ENCODE measurements around the gene TIMM23. TPM values are rescaled to one million over a fixed set of nuclear protein-coding genes. Genes with fewer than 3 reads are reported as not detected.

TIMM23 gene
- total and polyA plus RNA-seq, 10 of the 15 experiments (the other 5 are each of a cell fraction or from before 2014, with no cell fraction given), result 90.0 to 228 (median 120) TPM

DNA sequence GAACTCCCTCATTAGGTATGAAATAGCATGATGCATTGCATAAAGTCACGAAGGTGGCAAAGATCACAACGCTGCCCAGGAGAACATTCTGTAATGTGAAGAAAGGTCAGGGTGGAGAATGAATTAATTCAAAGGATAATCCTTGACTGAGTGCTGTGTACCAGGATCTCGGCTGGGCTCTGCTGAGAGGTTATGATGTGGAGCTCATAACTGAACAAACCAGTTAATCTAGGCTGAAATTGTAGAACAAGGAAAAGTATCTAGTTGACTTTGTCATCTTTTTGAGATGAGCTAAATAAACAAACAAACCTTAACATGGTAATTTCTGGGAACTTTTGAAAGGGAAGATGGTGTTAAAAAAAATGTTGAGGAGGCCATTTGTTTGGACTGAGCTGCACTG is 67.7 kb downstream of the TIMM23 start:
- TF ChIP-seq ZSCAN29 (IDR thresholded peaks at IDR 0.05) (no peak), HCFC1 (IDR thresholded peaks at IDR 0.05; ENCODE audit: low read length) (no peak), CBX3 (IDR thresholded peaks at IDR 0.05; ENCODE audit: borderline replicate concordance, low read depth) (no peak), MTA3 (IDR thresholded peaks at IDR 0.05; ENCODE audit: borderline replicate concordance, low read length) (no peak), REST (IDR thresholded peaks at IDR 0.05; ENCODE audit: low read depth, low read length) (no peak), ASH2L (IDR thresholded peaks at IDR 0.05; ENCODE audit: borderline replicate concordance, low read depth) (no peak), ESRRA (IDR thresholded peaks at IDR 0.05; ENCODE audit: low read length) (no peak), NFXL1 (IDR thresholded peaks at IDR 0.05; ENCODE audit: borderline replicate concordance) (no peak), ZNF24 (IDR thresholded peaks at IDR 0.05) (no peak), YBX1 (IDR thresholded peaks at IDR 0.05) (no peak), ZNF207 (IDR thresholded peaks at IDR 0.05; ENCODE audit: borderline replicate concordance) (no peak), EED (IDR thresholded peaks at IDR 0.05; ENCODE audit: low read depth) (no peak), EZH2 (IDR thresholded peaks at IDR 0.05; ENCODE audit: borderline replicate concordance, control insufficient read depth, low read depth, low read length) (no peak), TARDBP (IDR thresholded peaks at IDR 0.05; ENCODE audit: borderline replicate concordance) (no peak), YY1 (IDR thresholded peaks at IDR 0.05; ENCODE audit: low read depth, low read length) (no peak), KLF5 (IDR thresholded peaks at IDR 0.05; ENCODE audit: partially characterized antibody) (no peak)
- SMC1A ChIA-PET (ENCODE audit: uncharacterized antibody, unreplicated experiment), result interaction anchor here (1.3 kb wide), 1 partner anchor 11 kb away, joined by 3 read pairs; no protein-coding TSS in a partner anchor
- 18% methylated on average over 3 of the region's 3 CpGs for WGBS (ENCODE audit: insufficient coverage, insufficient replicate concordance, low lambda C conversion rate, missing lambda C conversion rate)
- in situ Hi-C loops (cut with MboI) (no loop called here), intact Hi-C loops (cut with micrococcal nuclease; ENCODE audit: unreplicated experiment) (no loop called here)
- no peaks in the 10 kb centered on the region for H3K4me1 ChIP-seq (ENCODE audit: control insufficient read depth, insufficient read depth, low read length)
- H3K9me3 ChIP-seq (replicated peaks; ENCODE audit: control insufficient read depth, insufficient read depth, low read length), result no peaks in the 10 kb centered on the region
- no peaks in the 10 kb centered on the region; a peak in 1 of 4 replicates for H3K27me3 ChIP-seq (replicated peaks in 1 of 2; ENCODE audit: control insufficient read depth in 2 of 2, insufficient read depth in 2 of 2, low read length in 1 of 2)
- no peaks in the 10 kb centered on the region for H4K20me1 ChIP-seq (ENCODE audit: control insufficient read depth, insufficient read depth)
- H2AFZ ChIP-seq (ENCODE audit: control insufficient read depth, low read depth, low read length), result no peak overlapping the region
- no peak overlapping the region for H3K4me3 ChIP-seq
- DNase-seq (ENCODE audit: low read depth, low spot score) (no peak), ATAC-seq (no peak), FAIRE-seq (no peak)
- H3K36me3 ChIP-seq (ENCODE audit: control insufficient read depth in 2 of 2, insufficient read depth in 2 of 2, low read length in 1 of 2), result no peaks in the 10 kb centered on the region
- no TSS peak for BruUV-seq (replicated peaks)
- RAD21 ChIA-PET (ENCODE audit: unreplicated experiment), result interaction anchor here (0.6 kb wide), 1 partner anchor 1458 kb away, joined by 3 read pairs; no protein-coding TSS in a partner anchor
- H3K9ac ChIP-seq (ENCODE audit: control insufficient read depth, insufficient read depth, low read length), result no peak overlapping the region
- CTCF ChIA-PET, result interaction anchor here (1.2 to 1.6 kb wide), 2 partner anchors 11 to 805 kb away, joined by 4 to 7 read pairs; no protein-coding TSS in a partner anchor
- no peak overlapping the region for H3K4me2 ChIP-seq (ENCODE audit: control insufficient read depth, insufficient read depth)
- no peak overlapping the region for H3K27ac ChIP-seq (ENCODE audit: control insufficient read depth, insufficient read depth)
- POLR2A ChIA-PET, result no interaction called here
- H3K79me2 ChIP-seq (ENCODE audit: control insufficient read depth, insufficient read depth, low read length), result no peaks in the 10 kb centered on the region
